GM21723 (cell line): ENCODE data around the gene TJP2.
"Not testable (repeated sequence)": the region's sequence is repeated elsewhere in the genome, so short reads cannot be mapped to it uniquely, and the experiment has no call there.

Source experiments
- ATAC-seq: cut with Tn5 transposase; IDR thresholded peaks from one replicate; pipeline ENCODE4 v1.9.1; 2021; ENCODE audit warnings: mild to moderate bottlenecking, moderate library complexity; ENCODE audit not compliant: unreplicated experiment

TJP2 gene

GRCh38 chr9:69279084-69279731, 105.1 kb downstream of the TJP2 start:
- ATAC-seq, result peak; percentile 95

- no peak for ATAC-seq
Measured at GRCh38 chr9:69279733-69280132, 105.7 kb downstream of the TJP2 start.

- ATAC-seq, result no peak
Measured at GRCh38 chr9:69283003-69283402, 108.9 kb downstream of the TJP2 start.

- ATAC-seq, result no peak
Measured at GRCh38 chr9:69292078-69292477, 118.0 kb downstream of the TJP2 start.

GRCh38 chr9:69293156-69293555, 119.1 kb downstream of the TJP2 start:
- no peak for ATAC-seq

- ATAC-seq, result no peak
Measured at GRCh38 chr9:69295872-69296552, 121.9 kb downstream of the TJP2 start.

- no peak for ATAC-seq
Measured at GRCh38 chr9:69297300-69297980, 123.4 kb downstream of the TJP2 start.

- ATAC-seq, result no peak
Measured at GRCh38 chr9:69299315-69299714, 125.2 kb downstream of the TJP2 start.

- no peak for ATAC-seq
Measured at GRCh38 chr9:69299826-69300225, 125.7 kb downstream of the TJP2 start.

GRCh38 chr9:69303331-69303730, 129.3 kb downstream of the TJP2 start:
- ATAC-seq, result no peak

GRCh38 chr9:69306895-69307445, 132.9 kb downstream of the TJP2 start:
- ATAC-seq, result not testable (repeated sequence)

- no peak for ATAC-seq
Measured at GRCh38 chr9:69307446-69308205, 133.5 kb downstream of the TJP2 start.

GRCh38 chr9:69308206-69308931, 134.3 kb downstream of the TJP2 start:
- ATAC-seq, result no peak

- no peak for ATAC-seq
Measured at GRCh38 chr9:69313175-69313574, 139.1 kb downstream of the TJP2 start.

GRCh38 chr9:69314547-69314946, 140.5 kb downstream of the TJP2 start:
- no peak for ATAC-seq

GRCh38 chr9:69317081-69317480, 143.0 kb downstream of the TJP2 start:
- ATAC-seq, result no peak

- ATAC-seq, result peak; percentile 79
Measured at GRCh38 chr9:69317894-69318293, 143.8 kb downstream of the TJP2 start.

- ATAC-seq, result no peak
Measured at GRCh38 chr9:69319324-69320025, 145.4 kb downstream of the TJP2 start.

GRCh38 chr9:69322256-69322655, 148.2 kb downstream of the TJP2 start:
- ATAC-seq, result no peak

- ATAC-seq, result no peak
Measured at GRCh38 chr9:69323861-69324260, 149.8 kb downstream of the TJP2 start.
